Measurements from ENCODE around the gene TTC19.

Gene TTC19

DNA sequence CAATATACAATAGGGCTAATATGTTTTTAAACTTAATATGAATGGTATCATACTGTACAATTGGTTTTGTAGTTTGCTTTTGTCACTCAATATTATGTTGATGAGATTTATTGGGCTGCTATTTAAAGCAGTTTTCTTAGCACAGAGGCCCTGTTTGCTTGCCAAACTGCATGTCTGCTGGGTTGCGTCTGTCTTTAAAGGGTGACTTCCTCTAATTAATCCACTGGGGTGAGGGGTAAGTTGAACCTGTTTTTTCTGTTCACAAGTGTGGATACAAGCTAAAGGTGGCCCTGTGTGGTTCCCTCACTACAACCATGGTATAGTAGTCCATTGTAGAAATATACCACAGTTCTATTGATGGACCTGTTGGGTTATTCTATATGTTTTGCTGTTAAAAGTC lies 19.7 kb downstream of the TTC19 start:
- no peak for DNase-seq (ENCODE audit: extremely low spot score)
- ChIA-PET CTCF (interaction anchor here (1.2 kb wide), 1 partner anchor 14 kb away, joined by 3 read pairs; no protein-coding TSS in a partner anchor), POLR2A (no interaction called here)
- TF ChIP-seq, protein P1, sequence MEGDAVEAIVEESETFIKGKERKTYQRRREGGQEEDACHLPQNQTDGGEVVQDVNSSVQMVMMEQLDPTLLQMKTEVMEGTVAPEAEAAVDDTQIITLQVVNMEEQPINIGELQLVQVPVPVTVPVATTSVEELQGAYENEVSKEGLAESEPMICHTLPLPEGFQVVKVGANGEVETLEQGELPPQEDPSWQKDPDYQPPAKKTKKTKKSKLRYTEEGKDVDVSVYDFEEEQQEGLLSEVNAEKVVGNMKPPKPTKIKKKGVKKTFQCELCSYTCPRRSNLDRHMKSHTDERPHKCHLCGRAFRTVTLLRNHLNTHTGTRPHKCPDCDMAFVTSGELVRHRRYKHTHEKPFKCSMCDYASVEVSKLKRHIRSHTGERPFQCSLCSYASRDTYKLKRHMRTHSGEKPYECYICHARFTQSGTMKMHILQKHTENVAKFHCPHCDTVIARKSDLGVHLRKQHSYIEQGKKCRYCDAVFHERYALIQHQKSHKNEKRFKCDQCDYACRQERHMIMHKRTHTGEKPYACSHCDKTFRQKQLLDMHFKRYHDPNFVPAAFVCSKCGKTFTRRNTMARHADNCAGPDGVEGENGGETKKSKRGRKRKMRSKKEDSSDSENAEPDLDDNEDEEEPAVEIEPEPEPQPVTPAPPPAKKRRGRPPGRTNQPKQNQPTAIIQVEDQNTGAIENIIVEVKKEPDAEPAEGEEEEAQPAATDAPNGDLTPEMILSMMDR (IDR thresholded peaks at IDR 0.05; ENCODE audit: control extremely low read depth, extremely low read depth, low read depth, missing control alignments) = no peak

DNA sequence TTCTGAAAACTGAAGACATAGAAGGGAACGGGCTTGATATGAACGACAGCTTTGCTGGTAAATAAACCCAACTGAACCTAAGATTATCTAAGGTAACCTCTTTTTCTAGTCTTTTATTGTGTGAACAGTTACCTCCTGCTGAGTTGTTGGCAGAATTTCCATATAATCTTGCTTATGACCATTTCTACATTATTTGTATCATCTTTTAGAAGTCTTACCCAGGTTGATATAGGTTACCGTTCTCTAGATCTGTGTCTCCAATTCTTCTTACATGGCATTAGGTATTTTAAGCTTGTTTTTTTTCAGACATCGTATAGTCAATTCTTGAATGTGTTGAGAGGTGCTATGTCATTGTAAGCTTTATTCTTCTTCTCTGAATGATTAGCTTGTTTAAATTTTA lies 24.3 kb downstream of the TTC19 start:
- CTCF ChIA-PET = interaction anchor here (1.0 kb wide), 1 partner anchor 26 kb away, joined by 3 read pairs; no protein-coding TSS in a partner anchor
- POLR2A ChIA-PET = no interaction called here
- no peak for DNase-seq (ENCODE audit: extremely low spot score)
- TF ChIP-seq, protein P1 (IDR thresholded peaks at IDR 0.05; ENCODE audit: control extremely low read depth, extremely low read depth, low read depth, missing control alignments) = no peak

DNA sequence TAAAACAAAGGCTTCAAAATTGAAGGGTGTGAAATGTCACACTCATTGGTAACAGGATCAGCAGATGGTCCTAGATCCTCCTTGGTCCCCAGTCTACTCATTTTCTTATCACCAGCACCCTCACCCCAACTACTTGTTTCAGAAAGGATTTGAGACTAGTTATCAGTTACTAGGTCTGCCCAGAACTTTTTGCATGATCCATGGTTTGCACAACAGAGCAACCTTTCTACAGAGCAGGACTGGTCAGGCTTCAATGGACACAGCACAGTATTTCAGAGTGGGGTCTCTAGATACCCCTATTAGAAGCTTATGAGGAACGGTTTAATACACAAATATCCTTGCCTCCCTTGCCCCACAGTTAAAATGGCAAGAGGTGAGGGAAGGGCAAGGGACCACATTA lies 25.6 kb downstream of the TTC19 start:
- POLR2A ChIA-PET = no interaction called here

DNA sequence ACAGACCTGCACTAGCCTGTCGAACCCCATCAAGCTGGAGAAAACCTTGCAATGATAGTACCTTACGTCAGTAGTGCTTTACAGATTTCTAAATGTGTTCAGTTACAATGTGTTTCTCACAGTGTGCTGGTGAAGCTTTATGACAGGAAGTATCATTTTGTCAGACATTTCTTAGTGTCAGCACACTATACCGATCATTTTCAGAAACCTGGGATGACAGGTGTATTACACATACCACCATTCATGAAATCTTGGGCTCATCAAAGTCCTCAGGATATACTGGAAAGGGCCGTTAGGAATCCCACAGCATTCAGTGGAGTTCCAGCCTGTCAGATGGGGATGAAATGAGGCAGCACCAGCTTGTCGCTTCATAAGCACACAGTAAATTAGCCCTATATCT lies 27.3 kb downstream of the TTC19 start:
- ChIA-PET POLR2A (no interaction called here), CTCF (interaction anchor here (1.9 kb wide), 2 partner anchors 18 to 20 kb away, joined by 4 to 5 read pairs; no protein-coding TSS in a partner anchor)
- TF ChIP-seq, protein P1 (IDR thresholded peaks at IDR 0.05; ENCODE audit: control extremely low read depth, extremely low read depth, low read depth, missing control alignments) = no peak
- DNase-seq (ENCODE audit: extremely low spot score) = no peak

More for the DNA sequence above, 25.6 kb downstream of the TTC19 start:
- no peak for DNase-seq (ENCODE audit: extremely low spot score)
- CTCF ChIA-PET = interaction anchor here (1.0 kb wide), 1 partner anchor 12 kb away, joined by 3 read pairs; no protein-coding TSS in a partner anchor
- TF ChIP-seq, protein P1 (IDR thresholded peaks at IDR 0.05; ENCODE audit: control extremely low read depth, extremely low read depth, low read depth, missing control alignments) = no peak

DNA sequence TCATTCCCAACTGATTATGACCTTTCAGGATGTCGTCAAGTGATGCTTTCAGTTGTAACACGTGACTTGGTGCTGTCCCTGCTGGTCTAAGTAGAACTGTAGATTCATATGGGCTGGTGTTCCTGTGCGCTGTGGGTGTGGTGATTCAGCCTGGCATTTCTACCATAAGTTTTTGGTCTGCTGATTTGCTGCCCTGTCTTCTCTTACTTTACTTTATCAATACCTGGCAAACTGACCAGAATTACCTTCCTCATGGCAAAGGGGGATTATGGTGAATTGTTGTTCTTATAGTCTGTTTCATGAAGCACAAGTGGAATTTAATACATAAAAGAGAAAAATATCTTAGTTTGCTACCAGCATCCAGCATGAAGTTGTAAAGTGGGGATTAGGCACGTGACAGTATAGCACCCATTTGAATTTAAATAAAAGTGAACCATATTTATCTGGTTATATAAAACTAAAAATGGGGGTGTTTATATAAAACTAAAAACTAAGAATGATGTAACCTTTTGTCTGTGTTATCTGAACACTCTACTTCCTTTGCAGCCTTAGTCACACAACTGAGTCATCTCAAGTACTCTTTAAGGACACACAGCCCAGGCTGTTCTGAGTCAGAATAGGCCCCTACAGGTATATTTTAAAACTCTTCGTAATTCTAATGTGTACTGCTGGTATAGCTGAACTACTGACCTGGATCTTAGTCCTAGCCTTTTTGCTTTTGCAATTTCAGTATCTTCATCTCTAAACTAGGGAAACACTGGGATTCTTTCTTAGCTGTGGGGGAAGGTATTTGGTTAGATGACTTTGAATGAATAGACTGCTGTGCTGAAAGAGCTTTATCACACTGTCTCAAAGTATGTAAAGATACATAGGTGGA lies 28.3 kb downstream of the TTC19 start:
- CTCF ChIA-PET = interaction anchor here (0.7 to 1.3 kb wide), 3 partner anchors 18 to 493 kb away, joined by 3 read pairs; no protein-coding TSS in a partner anchor
- TF ChIP-seq, protein P1 (IDR thresholded peaks at IDR 0.05; ENCODE audit: control extremely low read depth, extremely low read depth, low read depth, missing control alignments) = no peak
- peak; percentile 46 for DNase-seq (ENCODE audit: extremely low spot score)
- POLR2A ChIA-PET = no interaction called here

DNA sequence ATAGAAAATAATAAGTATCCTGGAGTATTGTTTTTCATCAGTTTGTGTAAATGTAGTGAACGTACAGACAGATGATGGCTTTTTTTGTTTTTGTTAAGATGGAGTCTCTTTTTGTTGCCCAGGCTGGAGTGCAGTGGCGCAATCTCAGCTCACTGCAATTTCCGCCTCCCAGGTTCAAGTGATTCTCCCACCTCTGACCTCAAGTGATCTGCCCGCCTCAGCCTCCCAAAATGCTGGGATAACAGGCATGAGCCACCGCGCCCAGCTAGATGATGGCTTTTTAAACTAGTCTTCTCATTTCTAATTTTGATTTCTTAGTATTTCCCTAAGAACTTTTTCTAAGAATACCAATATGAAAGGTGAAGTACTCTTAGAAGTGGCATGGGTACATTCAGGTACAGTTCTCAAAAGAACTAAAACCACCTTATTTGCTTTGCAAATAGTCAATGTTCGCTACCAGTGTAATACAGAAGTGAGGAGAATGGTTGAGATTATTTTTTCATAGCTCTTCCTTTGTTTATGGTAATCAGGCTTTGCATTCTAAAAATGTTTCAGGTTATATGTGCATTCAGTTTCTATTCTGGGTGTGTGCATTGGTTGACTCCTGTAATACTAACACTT lies 34.2 kb downstream of the TTC19 start:
- no peak for DNase-seq (ENCODE audit: extremely low spot score)
- POLR2A ChIA-PET = no interaction called here
- CTCF ChIA-PET = interaction anchor here (0.9 to 1.0 kb wide), 2 partner anchors 9 to 10 kb away, joined by 3 read pairs; no protein-coding TSS in a partner anchor
- TF ChIP-seq, protein P1 (IDR thresholded peaks at IDR 0.05; ENCODE audit: control extremely low read depth, extremely low read depth, low read depth, missing control alignments) = no peak

All from GM10248 (cell line).